ENCODE data around the gene TMEM98.

Gene TMEM98

GRCh38 chr17:32944248-32945020, 16.5 kb downstream of the TMEM98 start:
- Histone ChIP-seq H3K36me3 (replicated peaks; ENCODE audit: insufficient read depth, low read length) (no peaks in the 10 kb centered on the region), H3K9me2 (replicated peaks; ENCODE audit: insufficient read depth, low read length) (no peaks in the 10 kb centered on the region), H3K27ac (ENCODE audit: low read length) (no peak overlapping the region), H3K9me3 (replicated peaks; ENCODE audit: insufficient read depth, low read length) (no peaks in the 10 kb centered on the region), H3K27me3 (replicated peaks; ENCODE audit: insufficient read depth, low read length) (no peaks in the 10 kb centered on the region), H3K4me3 (ENCODE audit: low read length) (no peak overlapping the region), H4K20me1 (ENCODE audit: insufficient read depth, low read length) (no peaks in the 10 kb centered on the region), H3F3A (ENCODE audit: insufficient read depth, low read length) (no peaks in the 10 kb centered on the region), H2AFZ (ENCODE audit: low read length) (no peak overlapping the region), H3K9ac (ENCODE audit: low read length) (no peak overlapping the region), H3K4me1 (ENCODE audit: low read length) (0 out of 2 replicates have a peak, but pooled peaks cover 5% of the 10 kb centered on the region), H3K4me2 (ENCODE audit: low read depth, low read length) (no peak overlapping the region), H3K79me2 (ENCODE audit: low read length) (no peaks in the 10 kb centered on the region)
- TF ChIP-seq CTCF (IDR thresholded peaks at IDR 0.05; ENCODE audit: low read length), result no peak
- no peak for TF ChIP-seq EZH2 (optimal IDR thresholded peaks at IDR 0.05; ENCODE audit: low read depth, low read length)
- no peak for TF ChIP-seq EZH2phosphoT487 (IDR thresholded peaks at IDR 0.05; ENCODE audit: low read length)
- DNase-seq, result no peak

GRCh38 chr17:32946375-32947135, 18.6 kb downstream of the TMEM98 start:
- Histone ChIP-seq H3K36me3 (replicated peaks; ENCODE audit: insufficient read depth, low read length) (no peaks in the 10 kb centered on the region), H3K4me1 (ENCODE audit: low read length) (no peaks in the 10 kb centered on the region), H3K9me2 (replicated peaks; ENCODE audit: insufficient read depth, low read length) (no peaks in the 10 kb centered on the region), H4K20me1 (ENCODE audit: insufficient read depth, low read length) (no peaks in the 10 kb centered on the region), H3K27ac (ENCODE audit: low read length) (no peak overlapping the region), H3K9me3 (replicated peaks; ENCODE audit: insufficient read depth, low read length) (no peaks in the 10 kb centered on the region), H2AFZ (ENCODE audit: low read length) (no peak overlapping the region), H3K4me2 (ENCODE audit: low read depth, low read length) (no peak overlapping the region), H3K27me3 (replicated peaks; ENCODE audit: insufficient read depth, low read length) (no peaks in the 10 kb centered on the region), H3K9ac (ENCODE audit: low read length) (no peak overlapping the region), H3F3A (ENCODE audit: insufficient read depth, low read length) (no peaks in the 10 kb centered on the region), H3K79me2 (ENCODE audit: low read length) (no peaks in the 10 kb centered on the region), H3K4me3 (ENCODE audit: low read length) (no peak overlapping the region)
- DNase-seq, result no peak
- TF ChIP-seq EZH2 (optimal IDR thresholded peaks at IDR 0.05; ENCODE audit: low read depth, low read length) (no peak), EZH2phosphoT487 (IDR thresholded peaks at IDR 0.05; ENCODE audit: low read length) (no peak), CTCF (IDR thresholded peaks at IDR 0.05; ENCODE audit: low read length) (no peak)

GRCh38 chr17:32947736-32948135, 19.8 kb downstream of the TMEM98 start:
- H4K20me1 ChIP-seq (ENCODE audit: insufficient read depth, low read length), result no peaks in the 10 kb centered on the region
- DNase-seq, result no peak
- H3K27ac ChIP-seq (ENCODE audit: low read length), result no peak overlapping the region
- H3K9me3 ChIP-seq (replicated peaks; ENCODE audit: insufficient read depth, low read length), result no peaks in the 10 kb centered on the region
- H3K36me3 ChIP-seq (replicated peaks; ENCODE audit: insufficient read depth, low read length), result no peaks in the 10 kb centered on the region
- no peak overlapping the region for H2AFZ ChIP-seq (ENCODE audit: low read length)
- no peaks in the 10 kb centered on the region for H3F3A ChIP-seq (ENCODE audit: insufficient read depth, low read length)
- H3K4me3 ChIP-seq (ENCODE audit: low read length), result no peak overlapping the region
- H3K9me2 ChIP-seq (replicated peaks; ENCODE audit: insufficient read depth, low read length), result no peaks in the 10 kb centered on the region
- H3K9ac ChIP-seq (ENCODE audit: low read length), result no peak overlapping the region
- no peak overlapping the region for H3K4me2 ChIP-seq (ENCODE audit: low read depth, low read length)
- TF ChIP-seq CTCF (IDR thresholded peaks at IDR 0.05; ENCODE audit: low read length) (no peak), EZH2 (optimal IDR thresholded peaks at IDR 0.05; ENCODE audit: low read depth, low read length) (no peak), EZH2phosphoT487 (IDR thresholded peaks at IDR 0.05; ENCODE audit: low read length) (no peak)
- no peaks in the 10 kb centered on the region for H3K4me1 ChIP-seq (ENCODE audit: low read length)
- no peaks in the 10 kb centered on the region for H3K79me2 ChIP-seq (ENCODE audit: low read length)
- no peaks in the 10 kb centered on the region for H3K27me3 ChIP-seq (replicated peaks; ENCODE audit: insufficient read depth, low read length)
